Keratinocyte (primary cell): ENCODE results near the gene PRSS50. TPM values are rescaled to one million over a fixed set of nuclear protein-coding genes. Genes with fewer than 3 reads are reported as not detected.

Experiments used
- DNase-seq: peaks from one replicate; pipeline ENCODE4 v3.0.0-alpha.2; 2011; ENCODE audit warnings: low read depth, missing footprints, low spot score
- FAIRE-seq: peaks from 2 replicates; lab custom pipeline; 2011; peaks lifted over from hg19 to GRCh38; lab: Jason Lieb, UNC
- H2AFZ ChIP-seq: 2 replicates; pipeline ENCODE4 v1.6.0; 2012; ENCODE audit warnings: low read length, control low read depth, inconsistent platforms; ENCODE audit not compliant: control insufficient read depth
- H3K27ac ChIP-seq: 2 replicates; pipeline ENCODE4 v1.5.1; 2011; ENCODE audit warnings: low read length; ENCODE audit not compliant: control insufficient read depth, insufficient read depth
- H3K27me3 ChIP-seq: 3 replicates; pipeline ENCODE4 v1.6.0; 2011; ENCODE audit warnings: low read length; ENCODE audit not compliant: control insufficient read depth, insufficient read depth; ENCODE audit errors: extremely low read depth
- H3K36me3 ChIP-seq, 2 experiments: 2 replicates in 1 of 2; 3 replicates in 1 of 2; pipeline ENCODE4 v1.5.1; 2011; ENCODE audit warnings: low read length in 2 of 2, mild to moderate bottlenecking in 1 of 2; ENCODE audit not compliant: control insufficient read depth in 2 of 2, insufficient read depth in 2 of 2; ENCODE audit errors: extremely low read depth in 1 of 2
- H3K4me1 ChIP-seq: 3 replicates; pipeline ENCODE4 v1.5.1; 2011; ENCODE audit warnings: low read length; ENCODE audit not compliant: control insufficient read depth, insufficient read depth; ENCODE audit errors: extremely low read depth
- H3K4me2 ChIP-seq: 3 replicates; pipeline ENCODE4 v1.6.0; 2011; ENCODE audit warnings: low read depth, low read length; ENCODE audit not compliant: control insufficient read depth, insufficient read depth; ENCODE audit errors: extremely low read depth
- H3K4me3 ChIP-seq, 3 experiments: fragments of 200-600 bp in 1 of 3; sonication (generic) in 1 of 3; 2 replicates in 2 of 3; 3 replicates in 1 of 3; pipeline ENCODE4 v1.5.1; 2011 to 2016; ENCODE audit warnings: low read length in 3 of 3, mild to moderate bottlenecking in 3 of 3, control low read depth in 2 of 3, inconsistent platforms in 1 of 3, low read depth in 1 of 3, mixed read lengths in 1 of 3, mixed run types in 1 of 3, moderate library complexity in 1 of 3; ENCODE audit not compliant: control insufficient read depth in 2 of 3, insufficient read depth in 2 of 3; ENCODE audit errors: extremely low read depth in 1 of 3
- H3K79me2 ChIP-seq: 2 replicates; pipeline ENCODE4 v1.6.0; 2012; ENCODE audit warnings: low read length; ENCODE audit not compliant: control insufficient read depth, insufficient read depth
- H3K9ac ChIP-seq: 3 replicates; pipeline ENCODE4 v1.6.0; 2011; ENCODE audit warnings: low read length; ENCODE audit not compliant: control insufficient read depth, insufficient read depth; ENCODE audit errors: extremely low read depth
- H3K9me1 ChIP-seq: 3 replicates; pipeline ENCODE4 v1.6.0; 2011; ENCODE audit warnings: low read length; ENCODE audit not compliant: control insufficient read depth, insufficient read depth; ENCODE audit errors: extremely low read depth
- H3K9me3 ChIP-seq: 2 replicates; pipeline ENCODE4 v1.5.1; 2012; ENCODE audit warnings: low read depth, low read length; ENCODE audit not compliant: control insufficient read depth
- H4K20me1 ChIP-seq: 3 replicates; pipeline ENCODE4 v1.6.0; 2011; ENCODE audit warnings: low read length; ENCODE audit not compliant: control insufficient read depth, insufficient read depth; ENCODE audit errors: extremely low read depth
- CTCF ChIP-seq, 3 experiments: IDR thresholded peaks in 1 of 3; conservative IDR thresholded peaks in 1 of 3; optimal IDR thresholded peaks in 1 of 3; 2 replicates in 2 of 3; 3 replicates in 1 of 3; pipeline versions ENCODE3 to v1.5.1; 2011; ENCODE audit warnings: low read length in 3 of 3, mild to moderate bottlenecking in 3 of 3, moderate library complexity in 2 of 3, control low read depth in 1 of 3, inconsistent platforms in 1 of 3; ENCODE audit not compliant: insufficient read depth in 2 of 3; ENCODE audit errors: extremely low read depth in 1 of 3
- EZH2 ChIP-seq: IDR thresholded peaks from one replicate; pipeline ENCODE4 v1.6.1; 2012; ENCODE audit warnings: inconsistent platforms, mild to moderate bottlenecking, low read length, moderate library complexity
- dilution Hi-C: fragments of 300-500 bp; cut with MboI; formaldehyde crosslinking; loops from one replicate; pipeline ENCODE4 v1.7.0; 2020; ENCODE audit warnings: low sequenced_read_pairs; ENCODE audit not compliant: extremely low pct_ligation_motif_present
- polyA plus RNA-seq, 5 experiments: library from polyadenylated mRNA; depleted of rRNA in 3 of 5; stranded (reverse) in 3 of 5; stranded (forward) in 1 of 5; unstranded in 1 of 5; fragments of >200 nt; gene quantifications; 1 replicate in 1 of 5; 2 replicates in 3 of 5; 3 replicates in 1 of 5; pipeline versions ENCODE4 v1.2.1 to v1.2.3, GENCODE V29; 2011 to 2012; ENCODE audit warnings: missing spikeins in 2 of 5, low read depth in 1 of 5, low replicate concordance in 1 of 5
- small RNA-seq, 3 experiments: library from RNA; depleted of rRNA; stranded (forward); fragments of <200 nt; gene quantifications; one replicate each; pipeline ENCODE3, GENCODE V24; 2012; ENCODE audit warnings: low read depth in 3 of 3, low replicate concordance in 1 of 3; ENCODE audit not compliant: insufficient read length in 3 of 3

Gene PRSS50
- polyA plus RNA-seq, 1 donor (not counting 4 experiments of a cell fraction or from before 2014, with no cell fraction given) = not detected

GRCh38 chr3:46663591-46664135 is 54.0 kb downstream of the PRSS50 start:
- TF ChIP-seq EZH2 (no peak), CTCF (optimal IDR thresholded peaks at IDR 0.05 in 1 of 3, IDR thresholded peaks at IDR 0.05 in 1 of 3, conservative IDR thresholded peaks at IDR 0.05 in 1 of 3; ENCODE audit: extremely low read depth in 1 of 3, insufficient read depth in 2 of 3, low read length in 3 of 3) (peak in 2 of 3 experiments; percentile 18 to 28)
- FAIRE-seq = no peak
- Histone ChIP-seq H3K9ac (no peak overlapping the region), H3K79me2 (no peaks in the 10 kb centered on the region), H3K27ac (no peak overlapping the region), H3K4me2 (no peak overlapping the region), H3K27me3 (no peaks in the 10 kb centered on the region), H3K9me1 (peaks cover 2% of the 10 kb centered on the region), H3K9me3 (no peaks in the 10 kb centered on the region), H2AFZ (no peak overlapping the region), H4K20me1 (no peaks in the 10 kb centered on the region), H3K36me3 (no peaks in the 10 kb centered on the region), H3K4me1 (peaks cover 20% of the 10 kb centered on the region), H3K4me3 (no peak overlapping the region)
- dilution Hi-C loops = no loop called here
- DNase-seq = no peak

GRCh38 chr3:46662771-46663551 is 54.7 kb downstream of the PRSS50 start:
- Histone ChIP-seq H2AFZ (no peak overlapping the region), H3K9me3 (no peaks in the 10 kb centered on the region), H3K79me2 (no peaks in the 10 kb centered on the region), H3K9me1 (peaks cover 2% of the 10 kb centered on the region), H3K4me1 (peaks cover 20% of the 10 kb centered on the region), H3K27me3 (no peaks in the 10 kb centered on the region), H3K27ac (no peak overlapping the region), H3K4me3 (no peak overlapping the region), H4K20me1 (no peaks in the 10 kb centered on the region), H3K9ac (no peak overlapping the region), H3K36me3 (no peaks in the 10 kb centered on the region), H3K4me2 (no peak overlapping the region)
- DNase-seq (no peak), FAIRE-seq (no peak)
- no peak for TF ChIP-seq EZH2
- TF ChIP-seq CTCF (optimal IDR thresholded peaks at IDR 0.05 in 1 of 3, IDR thresholded peaks at IDR 0.05 in 1 of 3, conservative IDR thresholded peaks at IDR 0.05 in 1 of 3; ENCODE audit: extremely low read depth in 1 of 3, insufficient read depth in 2 of 3, low read length in 3 of 3) = no peak
- dilution Hi-C loops = no loop called here

Small RNA genes lying within 50 kb of the gene (small RNA-seq; reads per million reads assigned to genes)
- 0 reads per million in 3 experiments for gene PRSS45

Other genes starting within 250 kb of the PRSS50 start
- not detected in 3 replicates for gene RTP3, start 219.9 kb downstream of the PRSS50 start, polyA plus RNA-seq
- 0.17 to 0.58 TPM (median 0.51 TPM) in 3 replicates for gene LRRC2, start 151.6 kb downstream of the PRSS50 start, polyA plus RNA-seq
- not detected in 3 replicates for gene FAM240A, start 105.3 kb downstream of the PRSS50 start, polyA plus RNA-seq
- 35.0 to 76.9 TPM (median 40.9 TPM) in 3 replicates for gene ALS2CL, start 24.2 kb downstream of the PRSS50 start, polyA plus RNA-seq
- 0.04 to 0.07 TPM in 2 of 3 replicates, not detected in the other for gene TMIE, start 16.5 kb downstream of the PRSS50 start, polyA plus RNA-seq
- not detected in 3 replicates for gene MYL3, start 145.6 kb upstream of the PRSS50 start, polyA plus RNA-seq
- gene PTH1R, start 159.9 kb upstream of the PRSS50 start, polyA plus RNA-seq = not detected in 3 replicates